Measurements from ENCODE around the gene GULP1. TPM values are rescaled to one million over a fixed set of nuclear protein-coding genes. Genes with fewer than 3 reads are reported as not detected.
A peak's percentile ranks its signal among the peaks of the same experiment; 100 is the strongest.

The GULP1 gene
- total RNA-seq, 1 donor from 2014 or later: 39.1 TPM

GRCh38 chr2:188326290-188326668 is 34.6 kb downstream of the GULP1 start:
- Mint-ChIP-seq H3K4me3 (no peak overlapping the region), H3K9me3 (no peaks in the 10 kb centered on the region), H3K27ac (ENCODE audit: unreplicated experiment) (no peak overlapping the region), H3K36me3 (ENCODE audit: low read depth) (no peaks in the 10 kb centered on the region), H3K4me1 (peaks cover 30% of the 10 kb centered on the region), H3K27me3 (ENCODE audit: low read depth) (no peaks in the 10 kb centered on the region)
- DNase-seq (ENCODE audit: low read depth, low spot score): no peak
- no peak for TF ChIP-seq CTCF (conservative IDR thresholded peaks at IDR 0.05)

- H3K4me1 Mint-ChIP-seq: peaks cover 30% of the 10 kb centered on the region
- no peaks in the 10 kb centered on the region for H3K27me3 Mint-ChIP-seq (ENCODE audit: low read depth)
- TF ChIP-seq CTCF (conservative IDR thresholded peaks at IDR 0.05): no peak
- peak overlapping the region; percentile 39 for H3K4me3 Mint-ChIP-seq
- no peak for DNase-seq (ENCODE audit: low read depth, low spot score)
- peak overlapping the region; percentile 93 for H3K27ac Mint-ChIP-seq (ENCODE audit: unreplicated experiment)
- H3K36me3 Mint-ChIP-seq (ENCODE audit: low read depth): no peaks in the 10 kb centered on the region
- H3K9me3 Mint-ChIP-seq: no peaks in the 10 kb centered on the region
These were observed 35.1 kb downstream of the GULP1 start for GRCh38 chr2:188326669-188327301.

- DNase-seq (ENCODE audit: low read depth, low spot score): no peak
- H3K4me3 Mint-ChIP-seq: no peak overlapping the region
- no peaks in the 10 kb centered on the region for H3K36me3 Mint-ChIP-seq (ENCODE audit: low read depth)
- H3K27ac Mint-ChIP-seq (ENCODE audit: unreplicated experiment): no peak overlapping the region
- H3K27me3 Mint-ChIP-seq (ENCODE audit: low read depth): no peaks in the 10 kb centered on the region
- H3K9me3 Mint-ChIP-seq: no peaks in the 10 kb centered on the region
- peaks cover 27% of the 10 kb centered on the region for H3K4me1 Mint-ChIP-seq
- TF ChIP-seq CTCF (conservative IDR thresholded peaks at IDR 0.05): no peak
These were observed 36.0 kb downstream of the GULP1 start for GRCh38 chr2:188327518-188328213.

- Mint-ChIP-seq H3K4me1 (peaks cover 27% of the 10 kb centered on the region), H3K9me3 (no peaks in the 10 kb centered on the region), H3K4me3 (no peak overlapping the region), H3K27ac (ENCODE audit: unreplicated experiment) (no peak overlapping the region), H3K36me3 (ENCODE audit: low read depth) (no peaks in the 10 kb centered on the region), H3K27me3 (ENCODE audit: low read depth) (no peaks in the 10 kb centered on the region)
- DNase-seq (ENCODE audit: low read depth, low spot score): no peak
- no peak for TF ChIP-seq CTCF (conservative IDR thresholded peaks at IDR 0.05)
These were observed 36.7 kb downstream of the GULP1 start for GRCh38 chr2:188328419-188328818.

GRCh38 chr2:188330316-188331053 is 38.8 kb downstream of the GULP1 start:
- no peak for TF ChIP-seq CTCF (conservative IDR thresholded peaks at IDR 0.05)
- Mint-ChIP-seq H3K27ac (ENCODE audit: unreplicated experiment) (no peak overlapping the region), H3K27me3 (ENCODE audit: low read depth) (no peaks in the 10 kb centered on the region), H3K9me3 (no peaks in the 10 kb centered on the region), H3K4me1 (peaks cover 44% of the 10 kb centered on the region), H3K36me3 (ENCODE audit: low read depth) (no peaks in the 10 kb centered on the region), H3K4me3 (no peak overlapping the region)
- no peak for DNase-seq (ENCODE audit: low read depth, low spot score)

All from neural crest cell (in vitro differentiated cells).